Measurements from ENCODE around the gene STARD7.
"Not testable (repeated sequence)": the region's sequence is repeated elsewhere in the genome, so short reads cannot be mapped to it uniquely, and the experiment has no call there.

The STARD7 gene

DNA sequence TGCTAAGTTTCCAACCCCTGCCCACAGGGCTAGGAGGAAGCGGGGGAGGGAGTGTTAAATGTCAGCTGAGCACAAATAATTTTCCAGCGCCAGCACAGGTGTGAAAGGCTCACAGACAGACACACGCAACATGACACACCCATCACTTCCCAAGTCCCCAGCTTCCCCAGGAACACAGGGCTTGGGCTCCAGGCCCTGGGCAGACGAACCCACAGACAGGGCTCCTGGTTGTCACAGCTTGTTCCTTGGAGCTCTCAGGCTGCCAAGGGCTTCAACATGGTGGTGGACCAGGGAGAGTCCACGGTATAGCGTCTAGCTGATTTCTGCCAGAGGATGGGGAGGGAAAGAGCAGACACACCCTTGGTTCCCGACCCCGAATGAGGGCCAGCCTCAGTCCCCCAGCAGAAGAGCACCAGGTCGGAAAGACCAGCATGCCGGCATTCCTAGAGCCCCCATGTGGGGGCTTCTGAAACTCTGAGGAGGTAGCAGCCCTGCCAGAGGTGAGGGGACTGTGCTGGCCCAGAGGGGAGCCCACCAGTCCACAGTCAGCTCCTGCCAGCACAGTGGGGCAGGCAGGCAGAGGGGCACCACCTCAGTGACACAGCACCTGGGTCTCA lies 65.3 kb downstream of the STARD7 start:
- Histone ChIP-seq H3K9me3 (ENCODE audit: insufficient read depth, low read depth, low read length) (no peaks in the 10 kb centered on the region), H2AFZ (ENCODE audit: low read length) (no peak overlapping the region), H3K27me3 (ENCODE audit: insufficient read depth, low read length, poor library complexity, severe bottlenecking) (no peaks in the 10 kb centered on the region), H3K9me2 (replicated peaks; ENCODE audit: low read depth, low read length) (no peaks in the 10 kb centered on the region), H3K9ac (ENCODE audit: low read depth, low read length, poor library complexity, severe bottlenecking) (peak overlapping the region; percentile 94), H3K36me3 (ENCODE audit: insufficient read depth, low read length) (no peaks in the 10 kb centered on the region), H4K20me1 (ENCODE audit: insufficient read depth, low read length, poor library complexity, severe bottlenecking) (peaks cover 17% of the 10 kb centered on the region), H3K79me2 (ENCODE audit: insufficient read depth, low read length) (peaks cover 31% of the 10 kb centered on the region), H3K4me1 (ENCODE audit: insufficient read depth, low read length, poor library complexity, severe bottlenecking) (peaks cover 45% of the 10 kb centered on the region), H3K4me2 (ENCODE audit: low read depth, low read length, poor library complexity, severe bottlenecking) (peak overlapping the region; percentile 85), H3K4me3 (ENCODE audit: low read length, poor library complexity, severe bottlenecking) (peak overlapping the region; percentile 99), H3F3A (ENCODE audit: low read depth) (no peaks in the 10 kb centered on the region)
- no peak for TF ChIP-seq EZH2phosphoT487 (IDR thresholded peaks at IDR 0.05; ENCODE audit: borderline replicate concordance)
- TF ChIP-seq, protein P1, sequence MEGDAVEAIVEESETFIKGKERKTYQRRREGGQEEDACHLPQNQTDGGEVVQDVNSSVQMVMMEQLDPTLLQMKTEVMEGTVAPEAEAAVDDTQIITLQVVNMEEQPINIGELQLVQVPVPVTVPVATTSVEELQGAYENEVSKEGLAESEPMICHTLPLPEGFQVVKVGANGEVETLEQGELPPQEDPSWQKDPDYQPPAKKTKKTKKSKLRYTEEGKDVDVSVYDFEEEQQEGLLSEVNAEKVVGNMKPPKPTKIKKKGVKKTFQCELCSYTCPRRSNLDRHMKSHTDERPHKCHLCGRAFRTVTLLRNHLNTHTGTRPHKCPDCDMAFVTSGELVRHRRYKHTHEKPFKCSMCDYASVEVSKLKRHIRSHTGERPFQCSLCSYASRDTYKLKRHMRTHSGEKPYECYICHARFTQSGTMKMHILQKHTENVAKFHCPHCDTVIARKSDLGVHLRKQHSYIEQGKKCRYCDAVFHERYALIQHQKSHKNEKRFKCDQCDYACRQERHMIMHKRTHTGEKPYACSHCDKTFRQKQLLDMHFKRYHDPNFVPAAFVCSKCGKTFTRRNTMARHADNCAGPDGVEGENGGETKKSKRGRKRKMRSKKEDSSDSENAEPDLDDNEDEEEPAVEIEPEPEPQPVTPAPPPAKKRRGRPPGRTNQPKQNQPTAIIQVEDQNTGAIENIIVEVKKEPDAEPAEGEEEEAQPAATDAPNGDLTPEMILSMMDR (conservative IDR thresholded peaks at IDR 0.05; ENCODE audit: low read length): no peak

DNA sequence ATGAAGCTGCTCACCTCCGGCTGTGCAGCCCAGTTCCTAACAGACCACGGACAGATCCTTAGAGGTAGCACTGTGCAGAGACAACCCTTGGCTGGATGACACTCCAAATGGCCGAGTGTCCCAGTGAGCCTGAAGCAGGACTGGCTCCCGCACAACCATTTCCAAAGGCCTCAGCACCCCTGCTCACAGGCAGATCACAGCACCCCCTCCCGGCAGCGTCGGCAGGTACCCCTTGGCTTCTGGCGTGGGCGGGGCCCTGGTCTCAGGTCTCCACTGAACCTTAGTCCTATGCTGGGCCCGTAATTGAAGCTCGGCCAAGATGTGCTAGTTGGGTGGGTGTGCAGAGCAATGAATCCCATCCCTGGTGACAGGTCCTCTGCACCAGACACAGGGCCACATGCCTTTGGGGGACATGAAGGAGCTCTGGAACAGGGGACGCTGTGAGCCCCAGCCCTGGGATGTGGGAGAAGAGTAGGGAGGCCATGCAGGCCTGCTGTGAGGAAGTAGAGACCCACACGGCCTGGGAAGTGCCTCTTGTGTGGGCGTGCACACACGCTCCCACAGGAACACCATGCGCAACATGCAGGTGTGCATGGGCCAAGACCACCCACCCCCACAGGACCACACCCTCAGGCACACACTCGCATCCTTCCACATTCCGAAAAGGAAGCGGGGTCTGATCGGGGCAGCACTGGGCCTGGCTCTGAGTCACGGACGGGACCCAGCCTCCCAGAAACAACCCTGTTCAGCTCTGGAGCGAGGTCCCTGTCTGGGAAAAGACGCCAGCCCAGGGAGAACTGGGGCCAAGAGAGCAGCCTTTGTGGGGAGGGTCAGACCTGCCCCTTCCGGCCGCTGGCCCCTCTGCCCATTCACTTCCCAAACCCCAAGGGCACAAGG lies 66.2 kb downstream of the STARD7 start:
- Histone ChIP-seq H3K79me2 (ENCODE audit: insufficient read depth, low read length) (peaks cover 31% of the 10 kb centered on the region), H3K4me1 (ENCODE audit: insufficient read depth, low read length, poor library complexity, severe bottlenecking) (peaks cover 36% of the 10 kb centered on the region), H3K9ac (ENCODE audit: low read depth, low read length, poor library complexity, severe bottlenecking) (peak overlapping the region; percentile 94), H3K4me2 (ENCODE audit: low read depth, low read length, poor library complexity, severe bottlenecking) (peak overlapping the region; percentile 85), H3K4me3 (ENCODE audit: low read length, poor library complexity, severe bottlenecking) (no peak overlapping the region), H2AFZ (ENCODE audit: low read length) (no peak overlapping the region), H3K27me3 (ENCODE audit: insufficient read depth, low read length, poor library complexity, severe bottlenecking) (no peaks in the 10 kb centered on the region), H3K9me2 (replicated peaks; ENCODE audit: low read depth, low read length) (no peaks in the 10 kb centered on the region), H3K9me3 (ENCODE audit: insufficient read depth, low read depth, low read length) (no peaks in the 10 kb centered on the region), H4K20me1 (ENCODE audit: insufficient read depth, low read length, poor library complexity, severe bottlenecking) (peaks cover 17% of the 10 kb centered on the region), H3F3A (ENCODE audit: low read depth) (no peaks in the 10 kb centered on the region), H3K36me3 (ENCODE audit: insufficient read depth, low read length) (no peaks in the 10 kb centered on the region)
- TF ChIP-seq, protein P1 (conservative IDR thresholded peaks at IDR 0.05; ENCODE audit: low read length): no peak
- no peak for TF ChIP-seq EZH2phosphoT487 (IDR thresholded peaks at IDR 0.05; ENCODE audit: borderline replicate concordance)

DNA sequence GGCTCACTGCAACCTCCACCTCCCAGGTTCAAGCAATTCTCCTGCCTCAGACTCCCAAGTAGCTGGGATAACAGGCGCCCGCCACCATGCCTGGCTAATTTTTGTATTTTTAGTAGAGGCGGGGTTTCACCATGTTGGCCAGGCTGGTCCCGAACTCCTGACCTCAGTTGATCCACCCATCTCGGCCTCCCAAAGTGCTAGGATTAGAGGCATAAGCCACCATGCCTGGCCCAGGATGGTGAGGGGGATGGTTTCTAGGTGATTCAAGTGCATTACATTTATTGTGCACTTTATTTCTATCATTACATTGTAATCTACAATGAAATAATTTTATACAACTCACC lies 67.0 kb downstream of the STARD7 start:
- not testable (repeated sequence) for H3F3A ChIP-seq (ENCODE audit: low read depth)

More for the DNA sequence above, 67.0 kb downstream of the STARD7 start:
- not testable (repeated sequence) for H3K9me2 ChIP-seq (replicated peaks; ENCODE audit: low read depth, low read length); H2AFZ ChIP-seq (ENCODE audit: low read length); H3K4me3 ChIP-seq (ENCODE audit: low read length, poor library complexity, severe bottlenecking); H3K9me3 ChIP-seq (ENCODE audit: insufficient read depth, low read depth, low read length); H3K27me3 ChIP-seq (ENCODE audit: insufficient read depth, low read length, poor library complexity, severe bottlenecking); H3K4me2 ChIP-seq (ENCODE audit: low read depth, low read length, poor library complexity, severe bottlenecking); H3K36me3 ChIP-seq (ENCODE audit: insufficient read depth, low read length); H3K9ac ChIP-seq (ENCODE audit: low read depth, low read length, poor library complexity, severe bottlenecking)
- Histone ChIP-seq H3K4me1 (ENCODE audit: insufficient read depth, low read length, poor library complexity, severe bottlenecking) (peaks cover 27% of the 10 kb centered on the region), H4K20me1 (ENCODE audit: insufficient read depth, low read length, poor library complexity, severe bottlenecking) (peaks cover 17% of the 10 kb centered on the region), H3K79me2 (ENCODE audit: insufficient read depth, low read length) (peaks cover 31% of the 10 kb centered on the region)

Data from Loucy (cell line).